HepG2 (cell line): ENCODE results near the gene DLG5. TPM values are rescaled to one million over a fixed set of nuclear protein-coding genes. Genes with fewer than 3 reads are reported as not detected.

Experiments
- ATAC-seq: fragments of 200-7000 bp; cut with Tn5 transposase; 3 replicates; pipeline ENCODE4 v1.9.1; 2020; ENCODE audit warnings: mild to moderate bottlenecking, moderate library complexity
- BruUV-seq: library from RNA; stranded (reverse); fragments of 400-500 nt; replicated peaks from 2 replicates; lab custom pipeline; 2021; lab: Mats Ljungman, UMichigan
- CTCF ChIA-PET: fragments of 300-600 bp; formaldehyde crosslinking; extraction: SDS; loops from one replicate; lab custom pipeline; 2021; ENCODE audit warnings: low total read pairs, inconsistent platforms, low intra/inter-chr PET ratio; lab: Yijun Ruan, JAX
- POLR2A ChIA-PET: fragments of 350-600 bp; sonication (Branson Sonifier 250); formaldehyde crosslinking; loops from one replicate; lab custom pipeline; 2020; ENCODE audit warnings: antibody characterized with exemption, inconsistent platforms; lab: Yijun Ruan, JAX
- DNase-seq: peaks from one replicate; pipeline ENCODE4 v3.0.0-alpha.2; 2015; ENCODE audit warnings: low spot score
- FAIRE-seq: peaks from 3 replicates; lab custom pipeline; 2011; peaks lifted over from hg19 to GRCh38; lab: Jason Lieb, UNC
- H2AFZ ChIP-seq: one replicate; pipeline ENCODE4 v1.6.1; 2011; ENCODE audit warnings: low read length, inconsistent platforms
- H3K27ac ChIP-seq: fragments of 300-600 bp; 3 replicates; pipeline ENCODE4 v1.8.0; 2011; ENCODE audit warnings: mixed run types, mild to moderate bottlenecking, mixed read lengths, low read length, inconsistent platforms; ENCODE audit not compliant: insufficient read depth; ENCODE audit errors: extremely low read length
- H3K27me3 ChIP-seq, 2 experiments: fragments of 200-600 bp in 1 of 2; 2 replicates in 1 of 2; 3 replicates in 1 of 2; pipeline versions ENCODE4 v1.6.0 to v1.8.0; 2011; ENCODE audit warnings: low read length in 2 of 2, mild to moderate bottlenecking in 2 of 2, moderate library complexity in 2 of 2, inconsistent platforms in 1 of 2; ENCODE audit not compliant: insufficient read depth in 2 of 2, control insufficient read depth in 1 of 2
- H3K36me3 ChIP-seq, 2 experiments: fragments of 200-600 bp in 1 of 2; replicated peaks in 1 of 2; 2 replicates in 1 of 2; 3 replicates in 1 of 2; pipeline versions ENCODE4 v1.5.1 to v1.8.0; 2011; ENCODE audit warnings: low read length in 2 of 2, inconsistent platforms in 1 of 2; ENCODE audit not compliant: insufficient read depth in 2 of 2, control insufficient read depth in 1 of 2
- H3K4me1 ChIP-seq: 2 replicates; pipeline ENCODE4 v1.5.1; 2012; ENCODE audit warnings: low read length, inconsistent platforms; ENCODE audit not compliant: insufficient read depth
- H3K4me2 ChIP-seq: 2 replicates; pipeline ENCODE4 v1.6.0; 2011; ENCODE audit warnings: low read depth, low read length, inconsistent platforms
- H3K4me3 ChIP-seq, 3 experiments: fragments of 200-600 bp in 1 of 3; sonication (generic), shearing (Covaris generic) in 1 of 3; replicated peaks in 1 of 3; 2 replicates each; pipeline ENCODE4 v1.5.1; 2011 to 2016; ENCODE audit warnings: low read length in 3 of 3, inconsistent platforms in 2 of 3, low read depth in 2 of 3, mild to moderate bottlenecking in 2 of 3, control low read depth in 1 of 3, mixed read lengths in 1 of 3; ENCODE audit not compliant: insufficient read depth in 1 of 3
- H3K79me2 ChIP-seq: one replicate; pipeline ENCODE4 v1.6.1; 2011; ENCODE audit warnings: low read length, inconsistent platforms; ENCODE audit not compliant: insufficient read depth
- H3K9ac ChIP-seq: 2 replicates; pipeline ENCODE4 v1.6.0; 2011; ENCODE audit warnings: mild to moderate bottlenecking, low read depth, low read length, inconsistent platforms; ENCODE audit not compliant: insufficient read depth
- H3K9me3 ChIP-seq: 2 replicates; pipeline ENCODE4 v1.5.1; 2012; ENCODE audit warnings: mild to moderate bottlenecking, low read length
- H4K20me1 ChIP-seq: 2 replicates; pipeline ENCODE4 v1.6.0; 2011; ENCODE audit warnings: inconsistent platforms, mild to moderate bottlenecking, low read length, moderate library complexity; ENCODE audit not compliant: insufficient read depth
- AGO2 ChIP-seq: fragments of 200-400 bp; formaldehyde crosslinking; optimal IDR thresholded peaks from 2 replicates; pipeline ENCODE3; 2017; ENCODE audit warnings: mild to moderate bottlenecking, low read depth, low read length, moderate library complexity
- CBX2 ChIP-seq, 2 experiments: fragments of 200-600 bp in 1 of 2; sonication (generic); formaldehyde crosslinking in 1 of 2; IDR thresholded peaks; 2 replicates each; pipeline versions ENCODE4 v1.7.0 to v1.8.1; 2018 to 2022; ENCODE audit warnings: low read depth in 2 of 2, low read length in 1 of 2, mild to moderate bottlenecking in 1 of 2, missing genetic modification reagents in 1 of 2
- CC2D1A ChIP-seq: sonication (generic); formaldehyde crosslinking; IDR thresholded peaks from 2 replicates; pipeline ENCODE4 v1.8.1; 2023; ENCODE audit warnings: mild to moderate bottlenecking, missing genetic modification reagents
- CREBL2 ChIP-seq: sonication (generic); formaldehyde crosslinking; IDR thresholded peaks from 2 replicates; pipeline ENCODE4 v1.8.1; 2023; ENCODE audit warnings: missing genetic modification reagents, mild to moderate bottlenecking, borderline replicate concordance
- HMG20B ChIP-seq: conservative IDR thresholded peaks from 2 replicates; pipeline ENCODE4 v1.6.1; 2016; ENCODE audit warnings: missing genetic modification reagents, missing compliant biosample characterization
- HNRNPLL ChIP-seq: fragments of 200-400 bp; formaldehyde crosslinking; IDR thresholded peaks from 2 replicates; pipeline ENCODE4 v1.6.1; 2017; ENCODE audit warnings: mild to moderate bottlenecking, low read depth, low read length; ENCODE audit not compliant: poor library complexity, severe bottlenecking
- IKZF5 ChIP-seq: IDR thresholded peaks from 2 replicates; pipeline ENCODE4 v1.6.1; 2018; ENCODE audit warnings: missing genetic modification reagents, mild to moderate bottlenecking, missing compliant biosample characterization
- KAT7 ChIP-seq: IDR thresholded peaks from 2 replicates; pipeline ENCODE4 v1.6.1; 2018; ENCODE audit warnings: borderline replicate concordance, missing compliant biosample characterization
- RBM39 ChIP-seq: fragments of 200-400 bp; formaldehyde crosslinking; IDR thresholded peaks from one replicate; pipeline ENCODE4 v1.6.1; 2018; ENCODE audit warnings: antibody characterized with exemption, mild to moderate bottlenecking, low read depth, low read length; ENCODE audit not compliant: poor library complexity, severe bottlenecking
- ZNF260 ChIP-seq: sonication (generic); formaldehyde crosslinking; IDR thresholded peaks from 2 replicates; pipeline ENCODE4 v1.4.0; 2020; ENCODE audit warnings: missing genetic modification reagents, low read depth, mild to moderate bottlenecking, borderline replicate concordance
- ZNF329 ChIP-seq: sonication (generic); formaldehyde crosslinking; IDR thresholded peaks from 2 replicates; pipeline ENCODE4 v1.9.0; 2021; ENCODE audit warnings: low read depth, mild to moderate bottlenecking, missing genetic modification reagents
- ZNF609 ChIP-seq: sonication (generic); formaldehyde crosslinking; IDR thresholded peaks from 2 replicates; pipeline ENCODE4 v1.4.0; 2020; ENCODE audit warnings: mild to moderate bottlenecking, missing genetic modification reagents, borderline replicate concordance
- ZNF619 ChIP-seq: sonication (generic); formaldehyde crosslinking; IDR thresholded peaks from 2 replicates; pipeline ENCODE4 v1.4.0; 2020; ENCODE audit warnings: mild to moderate bottlenecking, missing genetic modification reagents
- ZNF761 ChIP-seq: sonication (generic); formaldehyde crosslinking; conservative IDR thresholded peaks from 2 replicates; pipeline ENCODE4 v1.4.0; 2020; ENCODE audit warnings: mild to moderate bottlenecking, missing genetic modification reagents
- ZNF772 ChIP-seq: sonication (generic); formaldehyde crosslinking; IDR thresholded peaks from 2 replicates; pipeline ENCODE4 v1.5.0; 2020; ENCODE audit warnings: mild to moderate bottlenecking, missing genetic modification reagents
- ZNF891 ChIP-seq: sonication (generic); formaldehyde crosslinking; IDR thresholded peaks from 2 replicates; pipeline ENCODE4 v1.5.0; 2020; ENCODE audit warnings: mild to moderate bottlenecking, missing genetic modification reagents
- WGBS: methylation state at CpG from one replicate; pipeline ENCODE4 v1.1.6; 2017; ENCODE audit warnings: low lambda C conversion rate; 5-methylcytosine and 5-hydroxymethylcytosine counted together
- in situ Hi-C: cut with HindIII; loops from 2 replicates; pipeline ENCODE4 v1.10.0; 2017; ENCODE audit warnings: low pct_unique_long_range_greater_than_20kb; ENCODE audit not compliant: extremely low pct_ligation_motif_present
- intact Hi-C: fragments of 100-400 bp; cut with micrococcal nuclease; formaldehyde crosslinking; loops from one replicate; pipeline ENCODE4 v1.10.0; 2022; ENCODE audit not compliant: unreplicated experiment
- polyA plus RNA-seq, 8 experiments: library from polyadenylated mRNA; depleted of rRNA in 3 of 8; stranded (reverse) in 7 of 8; unstranded in 1 of 8; fragments of >200 nt; fragmentation: Illumina TruSeq in 4 of 8; extraction: Trizol in 4 of 8; gene quantifications; 2 replicates each; pipeline versions ENCODE4 v1.2.1 to v1.2.3, GENCODE V29; 2011 to 2016; ENCODE audit warnings: low read depth in 4 of 8, missing spikeins in 1 of 8, mixed read lengths in 1 of 8; ENCODE audit not compliant: insufficient read depth in 1 of 8
- total RNA-seq, 5 experiments: library from RNA; depleted of rRNA; stranded (reverse); fragments of >200 nt; fragmentation: Illumina TruSeq; extraction: Trizol; gene quantifications; 2 replicates each; pipeline ENCODE4 v1.2.3, GENCODE V29; 2016; ENCODE audit warnings: low read depth in 1 of 5

DLG5 gene
- total and polyA plus RNA-seq, 2 of the 13 experiments (the other 11 are each of a cell fraction or from before 2014, with no cell fraction given), result 15.5 to 18.2 TPM

- WGBS, result 83% methylated on average over 6 of the region's 6 CpGs
- Histone ChIP-seq H3K27me3 (no peaks in the 10 kb centered on the region), H3K36me3 (no peaks in the 10 kb centered on the region; a peak in 1 of 5 replicates), H3K9me3 (no peaks in the 10 kb centered on the region), H3K9ac (peak overlapping the region; percentile 33; the same call in 1 of the 2 replicates), H3K4me3 (peak overlapping the region in 1 of 3 experiments; percentile 5; a peak in 1 of 6 replicates), H4K20me1 (0 out of 2 replicates have a peak, but pooled peaks cover 3% of the 10 kb centered on the region), H3K27ac (peak overlapping the region; percentile 33), H3K4me1 (peaks cover 70% of the 10 kb centered on the region), H3K4me2 (peak overlapping the region; percentile 34), H3K79me2 (peaks cover 56% of the 10 kb centered on the region), H2AFZ (no peak overlapping the region)
- in situ Hi-C loops (no loop called here), intact Hi-C loops (no loop called here)
- FAIRE-seq, result no peak
- CTCF ChIA-PET, result no interaction called here
- peak; percentile 47 for ATAC-seq
- POLR2A ChIA-PET, result interaction anchor here (1.3 to 1.7 kb wide), 2 partner anchors 9 to 13 kb away, joined by 6 read pairs; no protein-coding TSS in a partner anchor
- TF ChIP-seq HNRNPLL (no peak), ZNF609 (CRISPR knock-in tag) (no peak), AGO2 (no peak), CC2D1A (CRISPR knock-in tag) (no peak), ZNF891 (CRISPR knock-in tag) (no peak), ZNF772 (CRISPR knock-in tag) (no peak), KAT7 (no peak), CREBL2 (no peak), IKZF5 (CRISPR knock-in tag) (no peak), RBM39 (no peak), ZNF761 (CRISPR knock-in tag) (no peak), ZNF260 (CRISPR knock-in tag) (no peak), ZNF329 (no peak), HMG20B (CRISPR knock-in tag) (no peak), ZNF619 (CRISPR knock-in tag) (no peak), CBX2 (IDR thresholded peaks at IDR 0.05; ENCODE audit: low read depth, low read length) (no peak), CBX2 (CRISPR knock-in tag; IDR thresholded peaks at IDR 0.05; ENCODE audit: low read depth) (no peak)
- no peak for DNase-seq
- no TSS peak for BruUV-seq
These were observed 24.8 kb downstream of the DLG5 start for GRCh38 chr10:77901743-77902142.
